NCI-H128 (cell line): ENCODE measurements around the gene DLG1.
"Not testable (repeated sequence)": the region's sequence is repeated elsewhere in the genome, so short reads cannot be mapped to it uniquely, and the experiment has no call there.

Experiments used
- DNase-seq: peaks from one replicate; lab custom pipeline; 2025; ENCODE audit not compliant: unreplicated experiment; lab: John Stamatoyannopoulos, UW

DLG1 gene

DNA sequence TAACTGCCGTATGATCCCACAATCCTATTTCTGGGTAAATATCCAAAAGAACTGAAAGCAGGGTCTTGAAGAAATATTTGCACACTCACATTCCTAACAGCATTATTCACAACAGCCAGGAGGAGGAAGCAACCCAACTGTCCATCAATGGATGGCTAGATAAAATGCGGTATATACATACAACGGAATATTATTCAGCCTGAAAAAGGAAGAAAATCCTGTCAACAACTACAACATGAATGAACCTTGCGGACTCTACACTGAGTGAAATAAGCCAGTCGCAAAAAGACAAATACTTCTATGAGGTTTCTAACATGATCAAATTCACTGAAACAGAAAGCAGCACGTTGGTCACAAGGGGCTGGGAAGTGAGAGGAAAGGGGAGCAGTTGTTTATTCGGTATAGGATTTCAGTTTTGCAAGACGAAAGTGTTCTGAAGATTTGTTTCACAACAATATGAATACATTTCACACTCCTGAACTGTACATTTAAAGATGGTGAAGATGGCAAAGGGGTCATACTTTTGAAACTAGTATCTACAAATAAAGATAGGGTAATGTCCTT lies 6.2 kb downstream of the DLG1 start:
- no peak for DNase-seq

DNA sequence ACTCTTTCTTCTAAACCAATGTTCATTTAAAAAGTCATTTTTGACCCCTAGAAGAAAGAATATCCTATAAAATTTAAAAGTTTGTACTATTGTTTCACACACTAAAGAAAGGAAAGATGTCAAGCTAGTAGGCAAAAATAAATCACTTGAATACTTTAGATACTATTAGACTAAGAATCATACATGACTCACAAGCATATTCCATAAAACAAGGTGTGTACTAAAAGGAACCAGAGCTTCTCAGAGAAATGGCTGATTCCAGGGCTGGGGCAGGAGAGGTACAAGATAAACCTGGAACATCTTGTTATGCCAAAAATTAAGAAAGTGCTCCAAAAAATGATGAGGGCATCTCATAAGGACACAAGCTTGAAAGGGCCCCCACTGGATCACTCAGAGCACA lies 8.7 kb downstream of the DLG1 start:
- DNase-seq: no peak

DNA sequence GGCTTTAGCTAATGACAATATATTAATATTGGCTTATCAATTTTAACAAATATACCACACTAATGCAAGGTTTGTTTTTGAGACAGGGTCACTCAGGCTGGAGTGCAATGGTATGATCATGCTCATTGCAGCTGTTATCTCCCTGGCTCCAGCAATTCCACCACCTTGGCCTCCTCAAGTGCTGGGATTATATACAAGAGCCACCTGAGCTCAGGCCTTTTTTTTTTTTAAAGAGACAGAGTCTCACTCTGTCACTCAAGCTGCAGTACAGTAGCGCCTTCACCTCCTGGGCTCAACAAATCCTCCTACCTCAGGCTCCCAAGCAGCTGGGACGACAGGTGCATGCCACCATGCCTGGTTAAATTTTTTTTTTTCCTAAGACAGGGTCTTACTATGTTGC lies 11.7 kb downstream of the DLG1 start:
- DNase-seq: no peak

DNA sequence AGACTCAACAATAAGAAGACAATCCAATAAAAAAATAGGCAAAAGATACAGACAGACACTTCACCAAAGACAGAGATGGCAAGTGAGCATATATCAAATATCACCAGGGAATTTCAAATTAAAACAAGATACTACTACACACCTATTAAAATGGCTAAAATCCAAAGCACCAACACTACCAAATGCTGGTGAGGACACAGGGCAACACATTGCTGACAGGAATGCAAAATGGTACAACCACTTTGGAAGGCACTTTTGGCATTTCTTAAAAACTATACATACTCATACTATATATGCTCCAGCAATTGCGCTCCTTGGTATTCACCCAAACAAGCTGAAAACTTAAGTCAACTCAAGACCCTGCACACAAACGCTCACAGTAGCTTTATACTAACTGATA lies 12.9 kb downstream of the DLG1 start:
- DNase-seq: no peak

DNA sequence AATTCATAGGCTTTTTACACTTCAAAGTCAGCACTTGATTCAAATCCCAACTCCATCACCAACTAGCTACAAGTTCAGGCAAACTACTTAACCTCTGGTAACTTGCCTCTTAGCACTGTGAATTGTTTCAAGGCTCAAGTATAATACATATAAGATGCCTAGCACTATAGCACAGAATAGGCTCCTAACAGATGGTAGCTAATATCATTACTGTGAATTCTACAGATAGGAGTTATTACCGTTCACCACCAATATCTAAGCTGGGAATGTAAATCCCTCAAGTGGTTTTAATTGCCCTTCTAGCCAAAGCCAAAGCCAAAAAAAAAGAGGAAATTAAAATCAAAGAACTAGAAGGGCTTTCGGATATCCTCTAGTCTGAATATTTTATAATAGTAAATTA lies 15.4 kb downstream of the DLG1 start:
- no peak for DNase-seq

DNA sequence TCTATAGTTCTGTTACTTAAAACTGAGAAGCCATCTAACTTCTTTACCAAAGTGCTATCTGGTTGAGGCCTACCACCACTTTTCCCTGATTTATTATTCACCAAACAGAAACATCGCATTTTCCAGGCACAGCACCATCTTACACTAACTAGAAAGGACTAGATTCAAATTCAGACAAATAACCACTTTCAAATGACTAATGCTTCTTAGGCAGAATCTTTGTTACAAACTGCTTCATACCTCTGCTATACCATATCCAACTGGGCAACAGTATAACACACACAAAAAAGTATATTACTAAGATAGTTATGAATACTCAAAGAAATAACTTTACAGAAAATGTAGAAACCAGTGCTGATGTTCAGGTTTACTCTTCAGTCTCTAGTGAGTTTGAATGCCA lies 16.6 kb downstream of the DLG1 start:
- no peak for DNase-seq

- no peak for DNase-seq
Measured at GRCh38 chr3:197280156-197280555, 18.3 kb downstream of the DLG1 start.

- DNase-seq: no peak
Measured at GRCh38 chr3:197278933-197279332, 19.5 kb downstream of the DLG1 start.

DNA sequence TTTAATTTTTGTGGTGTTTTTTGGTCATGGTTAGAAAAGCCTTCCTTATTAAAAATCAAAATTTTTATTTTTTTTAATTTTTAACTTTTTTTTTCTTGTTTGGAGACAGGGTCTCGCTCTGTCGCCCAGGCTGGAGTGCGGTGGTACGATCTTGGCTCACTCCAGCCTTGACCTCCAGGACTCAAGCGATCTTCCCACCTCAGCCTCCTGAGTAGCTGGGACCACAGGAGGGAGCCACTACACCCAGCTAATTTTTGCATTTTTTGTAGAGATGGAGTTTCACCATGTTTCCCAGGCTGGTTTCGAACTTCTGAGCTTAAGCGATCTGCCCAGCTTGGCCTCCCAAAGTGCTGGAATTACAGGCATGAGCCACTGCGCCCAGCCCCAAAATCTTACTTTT lies 21.6 kb downstream of the DLG1 start:
- not testable (repeated sequence) for DNase-seq

DNA sequence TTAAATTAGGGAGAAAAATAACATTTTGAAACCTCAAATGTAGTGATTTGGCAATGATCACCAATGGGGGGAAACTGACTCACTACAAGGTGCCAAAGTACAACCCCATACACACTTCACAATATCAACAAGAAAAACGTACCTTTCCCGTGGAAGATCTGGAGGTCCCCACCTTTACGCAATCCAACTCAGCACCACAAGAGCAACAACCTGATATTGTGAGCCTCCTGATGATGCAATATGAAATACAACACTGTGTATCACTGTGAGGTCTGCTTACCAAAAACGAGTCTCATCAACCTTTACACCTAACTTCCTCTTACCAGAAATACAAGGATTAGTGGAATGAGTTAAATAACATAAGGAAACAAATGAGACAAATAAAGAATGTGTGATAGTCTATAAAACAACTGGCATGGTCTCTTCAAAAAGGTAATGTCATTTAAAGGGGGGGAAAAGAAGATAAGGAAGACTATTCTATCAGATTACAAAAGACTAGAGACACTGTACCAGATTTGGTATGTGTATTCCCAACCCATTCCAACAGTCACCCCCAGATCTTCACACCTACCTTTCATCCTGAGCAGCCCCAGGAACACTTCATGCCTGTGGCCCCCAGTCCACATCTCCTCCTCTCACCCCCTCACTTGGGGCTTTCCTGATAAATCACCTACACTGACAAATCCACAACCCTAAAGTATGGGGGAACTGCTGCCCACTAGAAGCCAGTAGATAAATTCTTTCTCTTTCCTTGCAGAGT lies 27.7 kb downstream of the DLG1 start:
- no peak for DNase-seq

DNA sequence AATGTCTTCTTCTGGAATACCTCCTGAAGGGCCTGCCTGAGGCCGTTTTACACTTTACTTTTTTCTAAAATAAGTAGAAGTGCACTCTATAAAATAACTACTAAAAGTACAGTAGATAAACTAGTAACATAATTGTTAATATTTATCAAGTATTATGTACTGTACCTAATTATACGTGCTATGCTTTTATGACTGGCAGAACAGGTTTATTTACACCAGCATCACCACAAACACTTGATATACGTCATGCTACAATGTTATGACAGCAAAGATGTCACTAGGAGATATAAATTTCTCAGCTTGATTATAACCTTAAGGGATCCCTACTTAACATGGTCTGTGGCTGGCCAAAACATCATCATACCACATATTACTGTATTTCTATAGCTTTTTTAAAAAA lies 29.4 kb downstream of the DLG1 start:
- no peak for DNase-seq

DNA sequence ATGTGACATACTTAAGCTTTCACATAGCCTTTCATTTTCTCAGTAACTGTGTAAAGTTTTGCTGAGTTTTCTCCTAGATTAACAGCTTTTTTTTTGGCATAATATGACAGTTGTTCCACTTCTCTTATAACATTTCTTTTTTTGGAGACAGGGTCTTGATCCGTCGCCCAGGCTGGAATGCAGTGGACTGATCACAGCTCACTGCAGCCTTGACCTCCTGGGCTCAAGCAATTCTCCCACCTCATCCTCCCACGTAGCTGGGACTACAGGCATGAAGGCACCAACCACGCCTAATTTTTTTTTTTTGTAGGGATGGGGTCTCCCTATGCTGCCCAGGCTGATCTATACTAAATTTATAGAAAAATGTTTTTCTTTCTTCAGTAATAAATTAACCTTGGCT lies 30.1 kb downstream of the DLG1 start:
- no peak for DNase-seq

DNA sequence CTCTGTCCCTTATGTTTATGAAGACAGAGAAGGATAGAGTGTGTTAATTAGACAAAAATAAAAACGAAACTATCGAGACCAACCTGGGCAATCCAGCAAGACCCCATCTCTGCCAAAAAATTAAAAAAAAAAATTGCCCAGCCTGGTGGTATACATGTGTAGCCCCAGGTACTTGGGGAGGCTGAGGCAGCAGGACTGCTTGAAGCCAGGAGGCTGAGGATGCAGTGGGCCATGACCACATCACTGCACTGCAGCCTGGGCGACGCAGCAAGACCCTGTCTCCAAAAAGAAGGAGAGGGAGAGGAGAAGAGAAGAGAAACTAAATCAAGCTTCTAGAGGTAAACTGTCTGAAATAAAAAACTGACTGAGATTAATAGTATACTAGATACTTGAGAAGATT lies 32.1 kb downstream of the DLG1 start:
- DNase-seq: no peak

- DNase-seq: no peak
Measured at GRCh38 chr3:197262709-197263108, 35.7 kb downstream of the DLG1 start.

DNA sequence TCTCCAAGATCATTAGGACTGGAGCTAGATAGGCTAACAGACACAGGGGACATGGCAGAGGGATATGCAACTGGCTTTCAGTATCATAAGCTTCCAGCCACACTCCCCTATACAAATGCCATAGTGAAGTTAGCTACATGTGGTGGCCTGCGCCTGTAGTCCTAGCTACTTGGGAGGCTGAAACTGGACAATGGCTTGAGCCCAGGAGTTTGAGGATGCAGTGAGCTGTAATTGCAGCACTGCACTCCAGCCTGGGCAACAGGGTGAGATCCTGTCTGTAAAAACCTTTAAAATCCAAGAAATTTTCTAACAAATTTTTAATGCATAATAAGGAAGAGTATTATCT lies 37.3 kb downstream of the DLG1 start:
- DNase-seq: no peak

DNA sequence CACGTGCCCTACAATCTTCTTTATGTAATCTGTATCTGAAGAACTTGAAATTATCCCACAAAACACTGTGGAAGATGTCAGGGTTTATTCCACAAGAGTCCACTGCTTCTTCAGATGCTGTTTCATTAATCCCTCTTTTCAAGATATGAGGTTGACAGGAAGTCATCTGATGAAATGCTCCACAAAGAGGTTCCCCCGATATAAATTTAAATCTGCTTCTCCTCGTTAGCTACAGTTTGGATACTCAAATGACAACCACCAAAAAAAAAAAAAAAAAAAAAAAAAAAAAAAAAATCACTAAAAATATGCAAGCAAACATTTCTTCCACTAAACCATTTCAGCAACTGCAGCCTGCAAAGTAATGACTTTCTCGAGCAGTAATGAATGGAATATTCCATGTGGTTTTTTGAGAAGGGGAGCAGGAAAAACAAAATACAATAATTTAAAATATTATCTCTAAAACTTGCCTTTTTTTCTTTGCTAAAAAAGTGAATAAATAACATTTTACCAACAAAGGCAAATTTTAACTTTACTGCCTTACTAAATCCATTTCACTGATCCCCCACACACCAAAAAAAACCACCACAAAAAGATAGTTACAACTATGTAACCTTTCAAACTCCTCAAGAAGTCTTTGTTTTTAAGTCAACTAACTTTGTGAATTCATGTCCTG lies 37.8 kb downstream of the DLG1 start:
- no peak for DNase-seq

DNA sequence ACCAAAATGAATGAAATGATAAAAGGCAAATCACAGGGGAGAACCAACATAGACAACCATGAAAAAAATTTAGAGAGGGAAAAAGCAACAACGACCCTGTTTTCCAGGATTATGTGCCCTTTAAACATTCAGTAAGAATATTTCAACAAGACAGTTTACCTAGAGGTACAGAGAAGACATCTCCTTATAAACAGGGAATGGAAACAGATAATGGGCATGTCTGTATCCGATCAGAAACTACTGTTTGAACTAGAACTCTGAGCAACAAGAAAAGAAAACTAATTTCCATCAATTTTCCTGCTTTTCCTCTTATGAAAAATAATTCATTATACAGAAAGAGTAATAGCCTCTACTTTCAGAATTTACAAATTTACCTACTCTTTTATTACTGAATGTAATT lies 39.3 kb downstream of the DLG1 start:
- no peak for DNase-seq

GRCh38 chr3:197258168-197258755 lies 40.1 kb downstream of the DLG1 start:
- no peak for DNase-seq

DNA sequence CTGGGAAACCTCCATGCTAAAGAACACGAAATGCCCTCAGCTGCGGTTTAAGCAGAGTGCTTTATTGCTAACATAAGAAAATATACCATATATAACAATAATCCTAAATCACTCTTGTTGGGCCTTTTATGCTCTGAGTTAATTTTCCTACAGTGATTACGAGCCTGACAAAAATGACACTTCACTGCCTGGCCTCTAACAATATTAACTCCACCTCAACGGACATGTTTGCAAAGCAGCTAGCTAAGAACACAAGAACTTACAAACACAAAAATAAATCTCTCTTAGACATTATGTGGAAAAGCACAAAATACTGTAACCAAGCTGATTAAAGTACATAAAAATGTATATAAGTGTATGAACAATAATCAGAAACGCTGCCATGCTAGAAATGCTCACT lies 40.7 kb downstream of the DLG1 start:
- DNase-seq: no peak

- no peak for DNase-seq
Measured at GRCh38 chr3:197256836-197257444, 41.5 kb downstream of the DLG1 start.

- DNase-seq: no peak
Measured at GRCh38 chr3:197256104-197256503, 42.3 kb downstream of the DLG1 start.
